ENCODE data around the gene LEP.

- TF ChIP-seq ATF3 (IDR thresholded peaks at IDR 0.05) (no peak), JUND (IDR thresholded peaks at IDR 0.05) (no peak), MAX (IDR thresholded peaks at IDR 0.05) (no peak), CTCF (IDR thresholded peaks at IDR 0.05; ENCODE audit: low read depth, low read length, missing input control) (no peak), GABPA (IDR thresholded peaks at IDR 0.05 in 1 of 2, conservative IDR thresholded peaks at IDR 0.05 in 1 of 2) (no peak), YY1 (IDR thresholded peaks at IDR 0.05) (no peak), SP1 (IDR thresholded peaks at IDR 0.05) (no peak)
These were observed 21.4 kb downstream of the LEP start for GRCh38 chr7:128262273-128263028.

Data from liver (tissue), 3 donors.